Body of pancreas (tissue), 4 donors: Measurements from ENCODE around the gene DDX20.

Experiments
- CTCF ChIP-seq, 7 experiments: fragments of 450-650 bp in 4 of 7; fragments of 200-600 bp in 3 of 7; sonication (generic) in 3 of 7; IDR thresholded peaks; one replicate each; pipeline ENCODE4 v1.5.1; 2016 to 2019; ENCODE audit warnings: antibody characterized with exemption in 7 of 7
- POLR2A ChIP-seq, 3 donors: fragments of 450-650 bp; IDR thresholded peaks; one replicate each; pipeline ENCODE4 v1.6.1; 2016; ENCODE audit warnings: antibody characterized with exemption in 3 of 3, mild to moderate bottlenecking in 2 of 3

- no peak for TF ChIP-seq CTCF (IDR thresholded peaks at IDR 0.05)
- no peak for TF ChIP-seq POLR2A (IDR thresholded peaks at IDR 0.05)
Measured at GRCh38 chr1:111814305-111814628, 58.6 kb downstream of the DDX20 start.
